ENCODE data around the gene RSRC1.
"Not testable (repeated sequence)": the region's sequence is repeated elsewhere in the genome, so short reads cannot be mapped to it uniquely, and the experiment has no call there.

The RSRC1 gene

GRCh38 chr3:158528076-158528674 is 418.3 kb downstream of the RSRC1 start:
- no peak for DNase-seq (ENCODE audit: low read depth in 2 of 2)

DNA sequence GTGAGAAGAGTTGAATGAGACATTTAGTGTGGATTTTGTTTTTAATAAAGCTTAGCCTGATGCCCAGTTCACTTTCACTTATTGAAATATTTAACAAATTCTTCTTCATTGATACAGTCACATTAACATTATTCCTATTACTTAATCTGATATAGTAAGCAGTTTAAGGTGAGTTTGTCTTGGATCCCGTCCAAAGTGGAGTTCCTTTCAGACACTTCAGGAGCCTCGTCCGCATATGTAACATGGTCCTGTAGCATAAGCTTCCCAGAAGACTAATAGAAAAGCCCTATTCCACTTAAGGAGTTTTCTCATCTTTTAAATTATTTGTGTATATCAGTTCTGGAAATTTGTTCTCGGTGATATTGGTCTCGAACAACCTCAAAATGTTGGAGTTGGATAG is 421.4 kb downstream of the RSRC1 start:
- DNase-seq (ENCODE audit: low read depth in 2 of 2), result no peak

- no peak for DNase-seq (ENCODE audit: low read depth in 2 of 2)
Observed at GRCh38 chr3:158532099-158532734, 422.3 kb downstream of the RSRC1 start.

- DNase-seq (ENCODE audit: low read depth in 2 of 2), result no peak
Observed at GRCh38 chr3:158535918-158536317, 426.0 kb downstream of the RSRC1 start.

DNA sequence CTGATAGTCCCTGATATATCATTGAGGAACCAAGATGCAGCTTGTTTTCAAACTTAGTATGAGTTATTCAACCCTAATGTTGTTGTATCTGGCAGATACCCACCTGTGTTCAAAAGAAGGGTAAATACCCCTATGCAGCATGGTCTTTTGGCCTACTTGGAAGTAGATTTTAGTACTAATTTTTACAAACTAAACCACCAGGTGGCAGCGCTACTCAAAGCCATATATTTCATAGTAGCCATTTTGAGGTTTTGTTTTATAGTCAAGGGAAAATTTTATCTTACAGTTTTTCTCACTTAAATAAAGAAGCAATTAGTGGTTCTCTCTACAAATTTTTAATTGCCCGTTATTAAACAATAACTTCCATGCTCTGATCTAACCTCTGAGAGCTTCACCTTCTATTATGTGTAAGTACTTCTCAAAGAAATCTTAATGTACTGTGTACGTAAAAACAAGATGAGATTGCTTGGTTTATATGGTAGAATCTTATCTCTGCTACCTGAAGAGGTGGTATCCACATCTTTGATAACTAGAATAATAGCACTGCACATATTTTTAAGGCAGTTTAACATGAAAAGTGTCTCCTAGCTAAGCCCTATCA is 429.6 kb downstream of the RSRC1 start:
- peak; percentile 12 to 18 for DNase-seq (ENCODE audit: low read depth in 2 of 2)

GRCh38 chr3:158540066-158540465 is 430.2 kb downstream of the RSRC1 start:
- no peak for DNase-seq (ENCODE audit: low read depth in 2 of 2)

DNA sequence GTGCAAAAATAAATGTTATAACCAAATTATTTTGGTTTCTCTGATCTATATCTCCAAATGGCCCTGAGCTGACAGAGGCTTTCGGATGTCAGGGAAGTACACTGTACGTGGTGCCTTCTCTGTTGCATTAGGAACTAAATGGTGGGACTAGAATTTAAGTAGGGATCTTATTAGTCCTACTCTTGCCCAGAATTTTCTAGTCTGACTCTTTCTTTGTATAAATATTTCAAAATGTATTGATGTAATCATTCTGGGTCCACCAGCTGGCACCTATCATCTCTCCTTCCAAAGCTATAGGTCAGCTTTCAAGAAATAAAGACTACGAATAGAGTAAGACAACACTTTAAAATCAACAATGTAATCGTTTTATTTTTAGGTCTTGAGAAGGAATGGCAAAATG is 438.8 kb downstream of the RSRC1 start:
- no peak for DNase-seq (ENCODE audit: low read depth in 2 of 2)

- DNase-seq (ENCODE audit: low read depth in 2 of 2), result not testable (repeated sequence)
Observed at GRCh38 chr3:158549938-158550337, 440.0 kb downstream of the RSRC1 start.

DNA sequence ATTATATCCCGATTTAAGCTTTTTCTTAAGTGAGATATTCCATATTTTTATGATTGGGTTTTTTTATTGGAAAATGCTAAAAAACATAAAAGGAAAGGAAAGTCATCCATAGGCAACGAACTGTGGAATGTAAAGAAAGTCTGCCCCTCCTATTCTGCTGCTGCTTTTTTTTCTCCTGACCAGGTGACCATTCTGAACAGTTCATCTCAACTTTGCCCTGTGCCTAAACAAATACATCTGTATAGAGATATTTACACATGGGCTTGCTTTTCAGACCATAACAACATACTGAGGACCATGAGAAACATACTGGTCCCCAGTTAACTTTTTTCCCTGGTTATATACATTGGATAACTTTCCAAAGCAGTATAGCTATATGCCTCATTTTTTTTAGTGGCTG is 442.2 kb downstream of the RSRC1 start:
- no peak for DNase-seq (ENCODE audit: low read depth in 2 of 2)

GRCh38 chr3:158559504-158559903 is 449.6 kb downstream of the RSRC1 start:
- DNase-seq (ENCODE audit: low read depth in 2 of 2), result no peak

GRCh38 chr3:158560979-158561378 is 451.1 kb downstream of the RSRC1 start:
- DNase-seq (ENCODE audit: low read depth in 2 of 2), result no peak

DNA sequence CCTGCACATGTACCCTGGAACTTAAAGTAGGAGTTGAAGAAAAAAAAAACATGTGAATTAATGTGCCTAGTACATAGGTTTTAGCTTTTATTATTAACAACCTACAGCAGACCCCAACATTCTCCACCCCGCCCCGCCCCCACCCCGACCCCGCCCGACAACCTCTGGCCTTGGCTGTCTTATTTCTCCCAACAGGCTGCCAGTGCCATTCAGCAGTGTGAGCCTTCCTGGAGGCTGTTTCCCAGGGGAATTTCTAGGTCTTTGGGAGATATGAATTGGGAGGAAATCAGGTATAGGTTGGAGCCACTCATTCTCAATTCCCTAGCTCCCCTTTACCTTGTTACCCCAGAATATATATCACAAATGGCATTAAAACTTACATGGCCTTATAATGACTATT is 452.8 kb downstream of the RSRC1 start:
- DNase-seq (ENCODE audit: low read depth in 2 of 2), result no peak

DNA sequence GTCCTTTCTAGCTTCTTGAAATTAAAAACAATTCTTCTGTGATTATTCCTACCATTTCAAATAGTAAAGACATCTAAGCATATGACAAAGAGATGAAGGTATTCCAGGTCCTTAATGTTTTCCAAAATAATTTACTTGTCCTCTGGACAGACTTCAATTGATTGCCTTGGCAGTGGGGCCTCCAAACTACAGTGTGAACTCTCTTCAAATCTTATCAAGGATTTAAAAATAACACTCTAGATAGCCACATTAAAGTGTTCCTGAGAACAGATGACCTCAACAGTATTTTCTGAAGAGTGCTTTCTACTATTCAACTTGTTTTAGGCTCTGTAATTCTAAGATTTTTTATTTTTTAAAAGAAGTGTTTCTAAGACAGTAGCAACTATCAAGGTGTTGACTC is 453.2 kb downstream of the RSRC1 start:
- no peak for DNase-seq (ENCODE audit: low read depth in 2 of 2)

DNA sequence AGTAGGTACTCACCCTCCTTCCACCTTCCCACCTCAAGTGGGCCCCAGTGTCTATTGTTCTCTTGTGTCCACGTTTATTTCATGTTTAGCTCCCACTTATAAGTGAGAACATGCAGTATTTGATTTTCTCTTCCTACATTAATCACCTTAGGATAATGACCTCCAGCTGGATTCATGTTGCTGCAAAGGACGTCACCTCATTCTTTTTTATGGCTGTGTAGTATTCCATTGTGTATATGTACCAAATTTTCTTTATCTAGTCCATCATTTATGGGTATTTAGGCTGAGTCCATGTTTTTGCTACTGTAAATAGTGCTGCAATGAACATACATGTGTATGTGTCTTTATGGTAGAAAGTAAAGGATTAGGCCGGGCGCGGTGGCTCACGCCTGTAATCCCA is 455.2 kb downstream of the RSRC1 start:
- DNase-seq (ENCODE audit: low read depth in 2 of 2), result no peak

DNA sequence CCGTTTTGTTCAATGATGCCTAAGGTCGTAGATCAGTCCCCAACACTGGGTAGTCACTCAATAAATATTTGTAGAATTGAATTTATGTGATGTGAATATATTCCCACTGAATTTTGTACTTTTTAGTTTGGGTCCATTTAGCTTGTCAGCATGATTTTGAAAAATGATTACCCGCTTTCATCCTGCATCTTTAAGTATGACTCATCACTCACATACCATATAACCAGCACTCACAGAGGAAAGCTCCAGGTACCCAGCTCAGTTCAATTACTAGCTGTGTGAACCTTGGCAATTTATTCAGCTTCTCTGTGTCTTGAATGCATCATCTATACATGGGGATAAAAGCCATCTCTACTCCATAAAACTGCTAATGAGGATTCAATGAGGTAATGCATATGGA is 458.9 kb downstream of the RSRC1 start:
- no peak for DNase-seq (ENCODE audit: low read depth in 2 of 2)

DNA sequence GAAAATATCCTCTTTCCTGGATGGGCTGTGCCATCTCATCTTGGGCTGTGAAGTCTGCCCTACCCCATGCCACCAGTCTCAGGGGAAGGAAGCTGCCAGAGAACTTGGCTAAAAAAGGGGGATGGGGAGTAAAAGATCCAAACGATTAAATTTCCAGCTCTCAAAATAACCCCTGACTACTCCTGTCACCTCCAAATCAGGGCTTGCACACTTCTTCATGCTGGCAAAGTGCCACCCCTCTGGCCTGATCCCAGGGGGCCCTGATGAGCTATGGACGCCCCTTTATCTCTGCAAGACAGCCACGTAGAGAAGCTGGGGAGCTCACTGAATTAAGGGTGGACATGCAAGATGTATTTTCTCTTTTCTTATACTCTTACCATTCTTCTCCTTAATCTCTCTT is 459.9 kb downstream of the RSRC1 start:
- DNase-seq (ENCODE audit: low read depth in 2 of 2), result no peak

GRCh38 chr3:158570999-158571702 is 461.3 kb downstream of the RSRC1 start, which contains the start of gene MLF1:
TSS of gene MLF1 (plus strand) at chr3:158571194. CDS start at chr3:158571301, 107 bp downstream.
- DNase-seq (ENCODE audit: low read depth in 2 of 2), result peak; percentile 60 to 75

DNA sequence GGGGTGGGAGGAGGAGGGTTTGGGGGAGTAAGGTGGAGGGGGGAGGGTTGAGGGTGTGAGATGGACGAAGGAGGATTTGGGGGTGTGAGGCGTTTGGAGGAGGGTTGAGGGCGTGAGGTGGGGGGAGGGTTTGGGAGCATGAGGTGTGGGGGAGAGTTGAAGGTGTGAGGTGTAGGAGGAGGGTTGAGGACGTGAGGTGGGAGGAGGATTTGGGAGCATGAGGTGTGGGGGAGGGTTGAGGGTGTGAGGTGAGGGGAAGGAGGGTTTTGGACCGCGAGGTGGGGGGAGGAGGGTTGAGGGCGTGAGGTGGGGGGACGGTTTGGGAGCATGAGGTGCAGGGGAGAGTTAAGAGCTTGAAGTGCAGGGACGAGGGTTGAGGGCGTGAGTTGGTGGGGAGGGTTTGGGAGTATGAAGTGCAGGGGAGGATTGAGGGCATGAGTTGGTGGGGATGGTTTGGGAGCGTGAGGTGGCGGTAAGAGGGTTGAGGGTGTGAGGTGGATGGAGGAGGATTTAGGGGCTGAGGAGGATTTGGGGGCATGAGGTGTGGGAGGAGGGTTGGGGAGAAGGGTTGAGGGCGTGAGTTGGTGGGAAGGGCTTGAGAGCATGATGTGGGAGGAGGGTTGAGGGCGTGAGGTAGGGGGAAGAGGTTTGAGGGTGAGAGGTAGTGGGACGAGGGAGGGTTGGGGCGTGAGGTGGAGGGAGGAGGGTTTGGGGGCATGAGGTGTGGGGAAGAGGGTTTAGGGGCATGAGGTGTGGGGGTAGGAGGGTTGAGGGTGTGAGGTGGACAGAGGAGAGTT is 462.3 kb downstream of the RSRC1 start:
- no peak for DNase-seq (ENCODE audit: low read depth in 2 of 2)

- no peak for DNase-seq (ENCODE audit: low read depth in 2 of 2)
Observed at GRCh38 chr3:158572766-158573060, 462.8 kb downstream of the RSRC1 start.

GRCh38 chr3:158573714-158574113 is 463.8 kb downstream of the RSRC1 start:
- DNase-seq (ENCODE audit: low read depth in 2 of 2), result no peak

DNA sequence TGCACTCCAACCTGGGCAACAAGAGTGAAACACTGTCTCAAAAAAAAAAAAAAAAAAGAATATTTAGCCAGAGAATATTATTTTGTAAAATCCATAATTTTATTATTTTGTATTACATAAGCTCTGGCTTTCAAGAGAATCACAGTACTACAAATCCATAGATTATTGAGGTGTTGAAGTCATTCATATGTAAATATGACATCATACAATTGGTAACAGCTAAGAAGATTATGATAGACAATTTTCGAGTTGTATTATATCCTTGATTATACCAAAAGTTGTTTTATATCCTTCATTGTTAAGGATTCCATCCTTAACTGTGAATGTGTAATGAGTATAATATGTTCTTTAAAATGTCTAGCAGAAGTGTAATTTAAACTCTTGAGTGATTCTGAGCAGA is 464.8 kb downstream of the RSRC1 start:
- DNase-seq (ENCODE audit: low read depth in 2 of 2), result no peak

DNA sequence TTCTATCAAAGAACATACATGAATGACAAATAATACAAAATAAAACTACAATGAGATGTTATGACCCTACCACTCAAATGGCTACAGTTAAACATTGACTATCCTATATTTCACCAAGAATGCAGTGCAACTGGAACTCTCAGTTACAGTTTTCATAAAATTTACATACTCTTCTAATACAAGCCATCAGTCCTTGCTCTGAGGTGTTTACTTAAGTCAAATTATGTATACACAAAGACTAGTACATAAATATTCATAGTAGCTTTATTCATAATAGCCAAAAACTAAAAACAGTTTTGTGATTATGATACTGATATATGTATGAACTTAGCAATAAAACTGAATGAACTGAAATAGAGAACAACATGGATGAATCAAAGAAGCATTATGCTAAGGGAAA is 480.3 kb downstream of the RSRC1 start:
- no peak for DNase-seq (ENCODE audit: low read depth in 2 of 2)
